GM18907 (cell line): ENCODE measurements around the gene ACTR3C.

Experiments used
- ATAC-seq: cut with Tn5 transposase; IDR thresholded peaks from one replicate; pipeline ENCODE4 v1.9.1; 2021; ENCODE audit warnings: mild to moderate bottlenecking, moderate library complexity; ENCODE audit not compliant: unreplicated experiment

ACTR3C gene

GRCh38 chr7:150337179-150337578 lies 13.8 kb upstream of the ACTR3C start:
- no peak for ATAC-seq

GRCh38 chr7:150336746-150337145 lies 13.4 kb upstream of the ACTR3C start:
- ATAC-seq: no peak

GRCh38 chr7:150335774-150336112 lies 12.4 kb upstream of the ACTR3C start:
- ATAC-seq: no peak

- ATAC-seq: no peak
These were observed 11.9 kb upstream of the ACTR3C start for GRCh38 chr7:150335108-150335773.

GRCh38 chr7:150334108-150334507 lies 10.8 kb upstream of the ACTR3C start:
- ATAC-seq: no peak

- ATAC-seq: no peak
These were observed 10.3 kb upstream of the ACTR3C start for GRCh38 chr7:150333659-150334058.

- no peak for ATAC-seq
These were observed 9.7 kb upstream of the ACTR3C start for GRCh38 chr7:150332852-150333635.

- ATAC-seq: no peak
These were observed 7.0 kb upstream of the ACTR3C start for GRCh38 chr7:150330211-150330885.

- no peak for ATAC-seq
These were observed 6.2 kb upstream of the ACTR3C start for GRCh38 chr7:150329331-150330120.

- ATAC-seq: no peak
These were observed 4.0 kb upstream of the ACTR3C start for GRCh38 chr7:150327308-150327707.

GRCh38 chr7:150326657-150327268 lies 3.4 kb upstream of the ACTR3C start:
- no peak for ATAC-seq

GRCh38 chr7:150325901-150326300 lies 2.6 kb upstream of the ACTR3C start:
- no peak for ATAC-seq

GRCh38 chr7:150325110-150325611 lies 1.8 kb upstream of the ACTR3C start:
- no peak for ATAC-seq

- no peak for ATAC-seq
These were observed 1.1 kb upstream of the ACTR3C start for GRCh38 chr7:150324373-150324961.

- ATAC-seq: no peak
These were observed 482 bp upstream of the ACTR3C start for GRCh38 chr7:150323682-150324372.

GRCh38 chr7:150322114-150322832 lies 1.1 kb downstream of the ACTR3C start:
- ATAC-seq: no peak

GRCh38 chr7:150321788-150322113 lies 1.6 kb downstream of the ACTR3C start:
- ATAC-seq: no peak

GRCh38 chr7:150317748-150318444 lies 5.4 kb downstream of the ACTR3C start:
- ATAC-seq: no peak
